Measurements from ENCODE around the gene C2orf92.

- TF ChIP-seq ZNF514 (tag by site-specific recombination; IDR thresholded peaks at IDR 0.05) (no peak), REST (tag by site-specific recombination; IDR thresholded peaks at IDR 0.05) (no peak), ZFP41 (tag by site-specific recombination; IDR thresholded peaks at IDR 0.05; ENCODE audit: borderline replicate concordance) (no peak), ZBTB6 (tag by site-specific recombination; IDR thresholded peaks at IDR 0.05) (no peak), CTCF (tag by site-specific recombination; IDR thresholded peaks at IDR 0.05) (no peak)
Measured at GRCh38 chr2:97646977-97647376, 22.5 kb upstream of the C2orf92 start.
